DOHH2 (cell line): Measurements from ENCODE around the gene DACH1.

Experiments used
- H3F3A ChIP-seq: fragments of 200-600 bp; sonication (generic), shearing (Covaris generic); 2 replicates; pipeline ENCODE4 v1.6.0; 2016; ENCODE audit warnings: antibody characterized with exemption, mild to moderate bottlenecking; ENCODE audit not compliant: control insufficient read depth, insufficient read depth
- H3K27ac ChIP-seq: fragments of 200-600 bp; sonication (generic); 2 replicates; pipeline ENCODE4 v1.5.1; 2014; ENCODE audit warnings: low read depth, mild to moderate bottlenecking, low read length, moderate library complexity
- H3K27me3 ChIP-seq: fragments of 200-600 bp; sonication (generic); 2 replicates; pipeline ENCODE4 v1.6.1; 2014; ENCODE audit warnings: mild to moderate bottlenecking, low read length, mixed read lengths; ENCODE audit not compliant: control insufficient read depth
- H3K36me3 ChIP-seq: fragments of 200-600 bp; sonication (generic); 2 replicates; pipeline ENCODE4 v1.6.1; 2014; ENCODE audit warnings: mild to moderate bottlenecking, low read length, moderate library complexity, mixed read lengths; ENCODE audit not compliant: control insufficient read depth
- H3K4me1 ChIP-seq: fragments of 200-600 bp; sonication (generic); 2 replicates; pipeline ENCODE4 v1.6.1; 2014; ENCODE audit warnings: mild to moderate bottlenecking, low read length, mixed read lengths; ENCODE audit not compliant: control insufficient read depth
- H3K4me2 ChIP-seq: fragments of 200-600 bp; sonication (generic); 2 replicates; pipeline ENCODE4 v1.6.0; 2014; ENCODE audit warnings: mild to moderate bottlenecking, low read length, moderate library complexity
- H3K4me3 ChIP-seq: fragments of 200-600 bp; sonication (generic); 2 replicates; pipeline ENCODE4 v1.5.1; 2014; ENCODE audit warnings: mild to moderate bottlenecking, low read length, mixed read lengths
- H3K79me2 ChIP-seq: fragments of 200-600 bp; sonication (generic); 2 replicates; pipeline ENCODE4 v1.6.1; 2014; ENCODE audit warnings: mild to moderate bottlenecking, low read length, mixed read lengths; ENCODE audit not compliant: control insufficient read depth
- H3K9me2 ChIP-seq: fragments of 200-600 bp; sonication (generic); replicated peaks from 2 replicates; pipeline ENCODE4 v1.6.1; 2014; ENCODE audit warnings: mild to moderate bottlenecking, low read length, mixed read lengths; ENCODE audit not compliant: control insufficient read depth
- H3K9me3 ChIP-seq: fragments of 200-600 bp; sonication (generic); 2 replicates; pipeline ENCODE4 v1.6.1; 2014; ENCODE audit warnings: antibody characterized with exemption, low read length, mixed read lengths; ENCODE audit not compliant: control insufficient read depth, insufficient read depth
- H4K20me1 ChIP-seq: fragments of 200-600 bp; sonication (generic); 2 replicates; pipeline ENCODE4 v1.6.0; 2014; ENCODE audit warnings: low read depth, mild to moderate bottlenecking, antibody characterized with exemption, low read length, moderate library complexity; ENCODE audit not compliant: control insufficient read depth, insufficient read depth
- CTCF ChIP-seq: fragments of 200-600 bp; sonication (generic); IDR thresholded peaks from one replicate; pipeline ENCODE4 v1.5.1; 2014; ENCODE audit warnings: antibody characterized with exemption, mild to moderate bottlenecking, low read depth, low read length; ENCODE audit not compliant: poor library complexity, severe bottlenecking
- EZH2phosphoT487 ChIP-seq: fragments of 200-600 bp; sonication (generic); IDR thresholded peaks from 2 replicates; pipeline ENCODE4 v1.6.1; 2017; ENCODE audit warnings: borderline replicate concordance, mild to moderate bottlenecking, antibody characterized with exemption, low read length, moderate library complexity, mixed read lengths

The DACH1 gene

GRCh38 chr13:71775966-71776365, 91.0 kb downstream of the DACH1 start:
- no peak for TF ChIP-seq EZH2phosphoT487
- no peak for TF ChIP-seq CTCF
- H3K4me1 ChIP-seq = no peaks in the 10 kb centered on the region
- no peak overlapping the region for H3K4me2 ChIP-seq
- H4K20me1 ChIP-seq = no peaks in the 10 kb centered on the region
- no peaks in the 10 kb centered on the region for H3K9me3 ChIP-seq
- no peaks in the 10 kb centered on the region for H3K9me2 ChIP-seq
- no peaks in the 10 kb centered on the region for H3F3A ChIP-seq
- no peak overlapping the region for H3K4me3 ChIP-seq
- H3K27ac ChIP-seq = no peak overlapping the region
- H3K27me3 ChIP-seq = no peaks in the 10 kb centered on the region
- no peaks in the 10 kb centered on the region for H3K36me3 ChIP-seq
- no peaks in the 10 kb centered on the region for H3K79me2 ChIP-seq

- TF ChIP-seq EZH2phosphoT487 (no peak), CTCF (no peak)
- no peaks in the 10 kb centered on the region for H3K4me1 ChIP-seq
- H3F3A ChIP-seq = no peaks in the 10 kb centered on the region
- no peaks in the 10 kb centered on the region for H3K27me3 ChIP-seq
- H3K36me3 ChIP-seq = no peaks in the 10 kb centered on the region
- no peaks in the 10 kb centered on the region for H4K20me1 ChIP-seq
- no peaks in the 10 kb centered on the region for H3K9me3 ChIP-seq
- H3K79me2 ChIP-seq = no peaks in the 10 kb centered on the region
- no peaks in the 10 kb centered on the region for H3K9me2 ChIP-seq
- H3K4me2 ChIP-seq = no peak overlapping the region
- H3K27ac ChIP-seq = no peak overlapping the region
- H3K4me3 ChIP-seq = no peak overlapping the region
Observed at GRCh38 chr13:71774863-71775262, 92.1 kb downstream of the DACH1 start.

GRCh38 chr13:71773531-71773930, 93.5 kb downstream of the DACH1 start:
- Histone ChIP-seq H3K79me2 (no peaks in the 10 kb centered on the region), H3F3A (no peaks in the 10 kb centered on the region), H3K4me3 (no peak overlapping the region), H4K20me1 (no peaks in the 10 kb centered on the region), H3K4me1 (no peaks in the 10 kb centered on the region), H3K36me3 (no peaks in the 10 kb centered on the region), H3K9me3 (no peaks in the 10 kb centered on the region), H3K4me2 (no peak overlapping the region), H3K27ac (no peak overlapping the region), H3K27me3 (no peaks in the 10 kb centered on the region), H3K9me2 (no peaks in the 10 kb centered on the region)
- no peak for TF ChIP-seq EZH2phosphoT487
- no peak for TF ChIP-seq CTCF

- Histone ChIP-seq H4K20me1 (no peaks in the 10 kb centered on the region), H3K36me3 (no peaks in the 10 kb centered on the region), H3K79me2 (no peaks in the 10 kb centered on the region), H3K4me2 (no peak overlapping the region), H3F3A (no peaks in the 10 kb centered on the region), H3K9me3 (no peaks in the 10 kb centered on the region), H3K9me2 (no peaks in the 10 kb centered on the region), H3K27me3 (no peaks in the 10 kb centered on the region), H3K27ac (no peak overlapping the region), H3K4me1 (no peaks in the 10 kb centered on the region), H3K4me3 (no peak overlapping the region)
- TF ChIP-seq EZH2phosphoT487 = no peak
- no peak for TF ChIP-seq CTCF
Observed at GRCh38 chr13:71772361-71772760, 94.6 kb downstream of the DACH1 start.
